Mesodermal cell (in vitro differentiated cells): ENCODE data around the gene GLE1.
"Not testable (repeated sequence)": the region's sequence is repeated elsewhere in the genome, so short reads cannot be mapped to it uniquely, and the experiment has no call there.

Source experiments
- H3K27ac ChIP-seq: 2 replicates; pipeline ENCODE4 v1.7.0; 2013; ENCODE audit warnings: mild to moderate bottlenecking, low read depth, low read length, moderate library complexity; ENCODE audit not compliant: severe bottlenecking
- H3K36me3 ChIP-seq: 2 replicates; pipeline ENCODE4 v1.7.1; 2013; ENCODE audit warnings: mild to moderate bottlenecking, low read length, moderate library complexity; ENCODE audit not compliant: control insufficient read depth, insufficient read depth
- H3K4me1 ChIP-seq: one replicate; pipeline ENCODE4 v1.7.1; 2013; ENCODE audit warnings: mild to moderate bottlenecking, low read length; ENCODE audit not compliant: insufficient read depth, control insufficient read depth, poor library complexity, severe bottlenecking
- H3K4me3 ChIP-seq: 2 replicates; pipeline ENCODE4 v1.7.0; 2013; ENCODE audit warnings: low read length, control low read depth, mild to moderate bottlenecking; ENCODE audit not compliant: insufficient read depth, poor library complexity, severe bottlenecking; ENCODE audit errors: extremely low read depth
- H3K9me3 ChIP-seq: 2 replicates; pipeline ENCODE4 v1.7.1; 2013; ENCODE audit warnings: mild to moderate bottlenecking, low read length, moderate library complexity; ENCODE audit not compliant: control insufficient read depth
- WGBS, 2 experiments: methylation state at CpG; one replicate each; pipeline ENCODE4 v1.1.5; 2013; ENCODE audit warnings: missing lambda C conversion rate in 2 of 2; ENCODE audit not compliant: insufficient coverage in 2 of 2; 5-methylcytosine and 5-hydroxymethylcytosine counted together

Gene GLE1

DNA sequence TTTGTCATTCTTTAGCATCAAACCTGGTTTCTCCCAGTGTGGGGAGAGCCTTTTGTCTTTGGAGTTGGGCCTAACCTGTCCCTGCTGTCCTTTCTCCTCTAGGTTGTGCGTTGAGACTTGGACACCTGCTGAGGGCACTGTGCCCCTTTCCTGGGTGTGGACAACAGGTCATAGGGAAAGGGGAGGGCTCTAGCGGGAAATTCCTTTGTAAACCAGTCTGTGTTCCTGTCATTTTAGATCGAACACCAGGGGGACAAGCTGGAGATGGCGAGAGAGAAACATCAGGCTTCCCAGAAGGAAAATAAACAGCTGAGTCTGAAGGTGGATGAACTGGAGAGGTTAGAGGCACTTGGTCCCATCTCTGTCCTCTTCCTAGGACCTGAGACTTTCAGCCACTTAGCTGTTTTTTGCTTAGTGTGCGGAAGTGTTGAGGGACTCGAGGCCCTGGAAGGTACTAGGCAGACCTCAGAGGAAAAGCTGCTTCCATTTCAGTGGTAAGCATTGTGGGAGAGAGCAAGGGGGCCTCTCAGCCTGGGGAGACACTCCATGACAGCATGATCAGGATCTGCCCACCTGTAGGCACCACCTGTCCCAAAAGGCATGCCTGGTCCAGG is 8.6 kb upstream of the GLE1 start:
- Histone ChIP-seq H3K4me1 (no peaks in the 10 kb centered on the region), H3K4me3 (no peak overlapping the region), H3K27ac (peak overlapping the region; percentile 29), H3K36me3 (peaks cover 90% of the 10 kb centered on the region), H3K9me3 (no peaks in the 10 kb centered on the region)
- 86% methylated on average over 3 to 6 of the region's 6 CpGs for WGBS, 2 experiments

GRCh38 chr9:128497824-128498610 is 6.5 kb upstream of the GLE1 start:
- Histone ChIP-seq H3K27ac (no peak overlapping the region), H3K4me3 (no peak overlapping the region), H3K4me1 (no peaks in the 10 kb centered on the region), H3K9me3 (no peaks in the 10 kb centered on the region), H3K36me3 (peaks cover 90% of the 10 kb centered on the region)
- 97 to 98% methylated on average over 9 of the region's 11 CpGs for WGBS, 2 experiments

DNA sequence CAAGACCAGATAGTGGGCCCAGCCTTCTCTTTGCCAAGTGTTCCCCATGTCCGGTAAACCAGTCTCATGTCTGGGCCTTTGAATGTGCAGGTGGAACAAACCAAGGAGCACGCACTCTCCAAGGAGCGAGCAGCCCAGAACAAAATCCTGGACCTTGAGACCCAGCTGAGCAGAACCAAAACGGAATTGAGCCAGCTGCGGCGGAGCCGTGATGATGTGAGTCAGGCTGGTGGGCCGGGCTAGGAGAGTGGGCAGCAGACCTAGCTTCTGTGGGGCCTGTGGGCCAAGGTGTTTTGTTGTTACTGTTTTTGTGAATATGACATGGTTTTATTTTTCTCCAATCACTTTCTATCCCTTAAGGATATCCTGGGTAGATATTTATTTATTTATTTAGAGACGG is 5.6 kb upstream of the GLE1 start:
- Histone ChIP-seq H3K9me3 (no peaks in the 10 kb centered on the region), H3K27ac (no peak overlapping the region), H3K4me3 (no peak overlapping the region), H3K4me1 (no peaks in the 10 kb centered on the region), H3K36me3 (peaks cover 83% of the 10 kb centered on the region)
- WGBS, 2 experiments = 97 to 98% methylated on average over 8 of the region's 9 CpGs

DNA sequence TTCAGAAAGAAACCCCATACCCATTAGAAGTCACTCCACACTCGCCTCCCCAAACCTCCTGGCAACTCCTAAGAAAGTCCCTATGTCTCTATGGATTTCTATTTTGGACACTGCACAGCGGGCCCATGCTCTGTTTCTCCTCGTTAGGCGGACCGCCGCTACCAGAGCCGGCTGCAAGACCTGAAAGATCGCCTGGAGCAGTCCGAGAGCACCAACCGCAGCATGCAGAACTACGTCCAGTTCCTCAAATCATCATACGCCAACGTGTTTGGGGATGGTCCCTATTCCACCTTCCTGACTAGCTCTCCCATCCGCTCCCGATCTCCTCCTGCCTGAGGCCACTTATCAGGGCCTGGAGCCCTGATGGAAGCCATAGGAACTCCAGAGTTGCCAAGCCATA is 4.6 kb upstream of the GLE1 start:
- H3K36me3 ChIP-seq = peaks cover 73% of the 10 kb centered on the region
- no peak overlapping the region for H3K4me3 ChIP-seq
- no peaks in the 10 kb centered on the region for H3K4me1 ChIP-seq
- no peaks in the 10 kb centered on the region for H3K9me3 ChIP-seq
- H3K27ac ChIP-seq = no peak overlapping the region
- 97% methylated on average over 8 to 15 of the region's 15 CpGs for WGBS, 2 experiments

GRCh38 chr9:128503415-128503825 is 1.1 kb upstream of the GLE1 start:
- not testable (repeated sequence) for H3K4me3 ChIP-seq, H3K4me1 ChIP-seq, H3K27ac ChIP-seq, H3K9me3 ChIP-seq
- H3K36me3 ChIP-seq = peaks cover 45% of the 10 kb centered on the region
- 92 to 93% methylated on average over 12 to 13 of the region's 14 CpGs for whole genome bisulfite sequencing, 2 experiments

DNA sequence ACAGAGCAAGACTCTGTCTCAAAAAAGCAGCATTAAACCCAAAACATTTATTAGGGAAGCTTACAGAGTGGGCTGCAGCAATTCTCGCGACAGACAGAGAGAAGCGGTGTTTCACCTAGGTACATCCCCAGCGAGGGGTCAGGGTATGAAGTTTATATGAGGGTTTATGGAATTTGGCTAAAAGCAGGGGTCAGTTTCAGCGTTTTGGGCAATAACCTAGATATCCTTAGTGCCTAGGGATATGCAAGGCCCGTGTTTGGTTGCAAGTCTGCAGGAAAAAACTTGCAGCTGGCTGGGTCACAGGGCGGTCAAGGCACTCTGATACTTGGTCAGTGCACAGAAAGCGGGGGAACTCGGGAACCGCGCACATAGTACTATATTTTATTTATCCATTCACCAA is 649 bp upstream of the GLE1 start:
- WGBS, 2 experiments = 72 to 76% methylated on average over 7 of the region's 11 CpGs
- peaks cover 42% of the 10 kb centered on the region for H3K36me3 ChIP-seq
- no peaks in the 10 kb centered on the region for H3K9me3 ChIP-seq
- peaks cover 5% of the 10 kb centered on the region for H3K4me1 ChIP-seq
- peak overlapping the region; percentile 76 for H3K4me3 ChIP-seq
- H3K27ac ChIP-seq = no peak overlapping the region

- Histone ChIP-seq H3K9me3 (no peaks in the 10 kb centered on the region), H3K36me3 (peaks cover 42% of the 10 kb centered on the region), H3K4me3 (peak overlapping the region; percentile 76), H3K27ac (no peak overlapping the region), H3K4me1 (peaks cover 5% of the 10 kb centered on the region)
- WGBS, 2 experiments = 0 to 10% methylated on average over 2 to 3 of the region's 6 CpGs
Measured at GRCh38 chr9:128505414-128505765, 871 bp downstream of the GLE1 start.

GRCh38 chr9:128505906-128506305 is 1.4 kb downstream of the GLE1 start:
- H3K9me3 ChIP-seq, H3K4me3 ChIP-seq, H3K27ac ChIP-seq, H3K4me1 ChIP-seq: not testable (repeated sequence)
- WGBS, 2 experiments = 83 to 93% methylated on average over 11 of the region's 12 CpGs
- peaks cover 41% of the 10 kb centered on the region for H3K36me3 ChIP-seq

- WGBS, 2 experiments = 93 to 100% methylated on average over 6 to 9 of the region's 9 CpGs
- H3K27ac ChIP-seq = no peak overlapping the region
Measured at GRCh38 chr9:128512820-128513219, 8.3 kb downstream of the GLE1 start.

DNA sequence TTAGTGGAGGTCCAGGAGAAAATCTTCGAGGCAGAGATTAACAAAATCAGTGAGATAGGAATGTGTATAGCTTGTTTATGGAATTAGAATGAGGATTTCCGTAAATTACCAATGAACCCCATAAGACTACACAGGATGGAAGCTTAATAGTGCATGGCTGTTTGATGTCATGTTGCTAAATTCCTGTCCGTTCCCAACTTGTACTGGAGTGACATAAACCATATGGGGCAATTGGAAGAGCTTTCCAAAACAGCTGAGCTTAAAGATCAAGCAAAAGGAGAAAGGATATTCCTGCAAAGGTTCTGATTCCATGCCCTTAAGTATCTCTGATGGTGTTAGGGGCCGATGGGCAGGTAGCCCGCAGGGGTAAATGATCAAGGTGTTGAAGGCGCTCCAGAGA is 17.4 kb downstream of the GLE1 start:
- Histone ChIP-seq H3K4me3 (no peak overlapping the region), H3K36me3 (peaks cover 48% of the 10 kb centered on the region), H3K9me3 (no peaks in the 10 kb centered on the region), H3K4me1 (no peaks in the 10 kb centered on the region), H3K27ac (no peak overlapping the region)
- WGBS, 2 experiments = 100% methylated on average over 4 to 5 of the region's 6 CpGs

More at GRCh38 chr9:128512820-128513219, 8.3 kb downstream of the GLE1 start:
- H3K4me3 ChIP-seq = no peak overlapping the region
- no peaks in the 10 kb centered on the region for H3K9me3 ChIP-seq
- H3K4me1 ChIP-seq = no peaks in the 10 kb centered on the region
- peaks cover 57% of the 10 kb centered on the region for H3K36me3 ChIP-seq
